ENCODE results near the gene GRB7. TPM values are rescaled to one million over a fixed set of nuclear protein-coding genes. Genes with fewer than 3 reads are reported as not detected.
A peak's percentile ranks its signal among the peaks of the same experiment; 100 is the strongest.
"Not testable (repeated sequence)": the region's sequence is repeated elsewhere in the genome, so short reads cannot be mapped to it uniquely, and the experiment has no call there.

The GRB7 gene
- total RNA-seq, 1 experiment from 2014 or later: 1.5 TPM

DNA sequence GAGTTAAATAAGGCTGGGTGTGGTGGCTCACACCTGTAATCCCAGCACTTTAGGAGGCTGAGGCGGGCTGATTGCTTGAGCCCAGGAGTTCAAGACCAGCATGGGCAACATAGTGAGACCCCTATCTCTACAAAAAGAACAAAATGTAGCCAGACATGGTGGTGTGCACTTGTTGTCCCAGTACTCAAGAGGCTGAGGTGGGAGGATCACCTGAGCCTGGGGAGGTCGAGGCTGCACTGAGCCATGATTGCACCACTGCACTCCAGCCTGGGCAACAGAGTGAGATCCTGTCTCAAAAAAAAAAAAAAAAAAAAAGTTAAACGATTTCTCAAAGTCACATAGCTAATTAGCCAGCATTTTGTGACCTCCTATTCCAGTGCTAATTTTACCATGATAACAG is 26.4 kb downstream of the GRB7 start:
- not testable (repeated sequence) for H3K9me2 ChIP-seq (replicated peaks; ENCODE audit: insufficient read depth, low read length); H2AFZ ChIP-seq (ENCODE audit: low read length); H3K27ac ChIP-seq (ENCODE audit: low read length); H4K20me1 ChIP-seq (ENCODE audit: insufficient read depth, low read depth, low read length); H3K9ac ChIP-seq (ENCODE audit: low read length); H3K27me3 ChIP-seq (ENCODE audit: low read length); H3K9me3 ChIP-seq (ENCODE audit: low read length); H3K4me3 ChIP-seq (ENCODE audit: low read length); H3K4me2 ChIP-seq (ENCODE audit: low read depth, low read length, poor library complexity, severe bottlenecking); DNase-seq
- peaks cover 71% of the 10 kb centered on the region for H3K4me1 ChIP-seq (ENCODE audit: low read length)
- peaks cover 45% of the 10 kb centered on the region for H3K79me2 ChIP-seq (ENCODE audit: low read length)
- peaks cover 66% of the 10 kb centered on the region for H3K36me3 ChIP-seq (ENCODE audit: insufficient read depth, low read length)

DNA sequence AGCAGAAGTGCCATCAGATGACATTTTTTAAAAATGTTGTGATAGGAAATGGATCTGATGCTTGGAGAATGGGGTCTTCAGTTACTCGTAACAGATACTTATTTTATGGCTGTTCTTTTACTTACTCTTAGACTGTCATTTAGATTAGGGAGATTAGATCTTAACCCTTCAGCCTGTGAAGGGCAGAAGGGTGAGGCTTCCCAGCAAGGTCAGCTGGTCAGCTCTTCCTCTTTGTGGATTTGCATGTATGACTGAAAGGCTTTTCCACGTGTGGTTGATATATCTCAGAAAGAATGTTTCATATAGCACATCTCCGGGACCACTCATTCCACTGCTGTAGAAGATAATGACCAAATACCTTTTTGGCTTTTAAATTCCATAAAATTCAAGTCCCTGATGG is 27.4 kb downstream of the GRB7 start:
- no peaks in the 10 kb centered on the region for H3K9me2 ChIP-seq (replicated peaks; ENCODE audit: insufficient read depth, low read length)
- H3K4me3 ChIP-seq (ENCODE audit: low read length): no peak overlapping the region
- peaks cover 72% of the 10 kb centered on the region for H3K36me3 ChIP-seq (ENCODE audit: insufficient read depth, low read length)
- H3K27ac ChIP-seq (ENCODE audit: low read length): peak overlapping the region; percentile 65
- H3K27me3 ChIP-seq (ENCODE audit: low read length): no peaks in the 10 kb centered on the region
- H4K20me1 ChIP-seq (ENCODE audit: insufficient read depth, low read depth, low read length): no peaks in the 10 kb centered on the region
- no peak for DNase-seq
- H3K9ac ChIP-seq (ENCODE audit: low read length): no peak overlapping the region
- H3K9me3 ChIP-seq (ENCODE audit: low read length): no peaks in the 10 kb centered on the region
- H2AFZ ChIP-seq (ENCODE audit: low read length): no peak overlapping the region
- H3K4me2 ChIP-seq (ENCODE audit: low read depth, low read length, poor library complexity, severe bottlenecking): no peak overlapping the region
- peaks cover 72% of the 10 kb centered on the region for H3K4me1 ChIP-seq (ENCODE audit: low read length)
- peaks cover 55% of the 10 kb centered on the region for H3K79me2 ChIP-seq (ENCODE audit: low read length)

DNA sequence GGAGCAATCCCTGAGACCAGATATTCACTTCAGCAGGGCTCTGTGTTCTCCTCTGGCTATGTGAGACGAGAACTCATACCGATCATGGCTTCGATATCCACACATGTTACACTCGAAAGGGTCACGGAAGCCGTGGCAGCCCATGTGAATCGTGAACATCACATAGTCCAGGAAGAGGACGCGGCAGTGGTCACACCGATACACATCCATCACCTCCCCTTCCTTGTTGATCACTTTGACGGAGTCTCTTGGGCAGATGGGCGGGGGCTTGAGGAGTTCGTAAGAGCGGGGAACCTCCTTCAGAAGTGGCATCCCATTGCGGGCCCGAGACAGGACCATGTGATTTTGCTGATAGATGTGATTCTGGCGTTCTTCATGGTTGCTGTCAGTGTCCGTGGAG is 28.0 kb downstream of the GRB7 start:
- H3K36me3 ChIP-seq (ENCODE audit: insufficient read depth, low read length): peaks cover 69% of the 10 kb centered on the region
- H3K9me2 ChIP-seq (replicated peaks; ENCODE audit: insufficient read depth, low read length): no peaks in the 10 kb centered on the region
- H3K27me3 ChIP-seq (ENCODE audit: low read length): no peaks in the 10 kb centered on the region
- H2AFZ ChIP-seq (ENCODE audit: low read length): no peak overlapping the region
- H3K4me3 ChIP-seq (ENCODE audit: low read length): no peak overlapping the region
- H3K9me3 ChIP-seq (ENCODE audit: low read length): no peaks in the 10 kb centered on the region
- peak overlapping the region; percentile 65 for H3K27ac ChIP-seq (ENCODE audit: low read length)
- no peak overlapping the region for H3K9ac ChIP-seq (ENCODE audit: low read length)
- H4K20me1 ChIP-seq (ENCODE audit: insufficient read depth, low read depth, low read length): no peaks in the 10 kb centered on the region
- no peak overlapping the region for H3K4me2 ChIP-seq (ENCODE audit: low read depth, low read length, poor library complexity, severe bottlenecking)
- peaks cover 60% of the 10 kb centered on the region for H3K79me2 ChIP-seq (ENCODE audit: low read length)
- peaks cover 73% of the 10 kb centered on the region for H3K4me1 ChIP-seq (ENCODE audit: low read length)
- no peak for DNase-seq

DNA sequence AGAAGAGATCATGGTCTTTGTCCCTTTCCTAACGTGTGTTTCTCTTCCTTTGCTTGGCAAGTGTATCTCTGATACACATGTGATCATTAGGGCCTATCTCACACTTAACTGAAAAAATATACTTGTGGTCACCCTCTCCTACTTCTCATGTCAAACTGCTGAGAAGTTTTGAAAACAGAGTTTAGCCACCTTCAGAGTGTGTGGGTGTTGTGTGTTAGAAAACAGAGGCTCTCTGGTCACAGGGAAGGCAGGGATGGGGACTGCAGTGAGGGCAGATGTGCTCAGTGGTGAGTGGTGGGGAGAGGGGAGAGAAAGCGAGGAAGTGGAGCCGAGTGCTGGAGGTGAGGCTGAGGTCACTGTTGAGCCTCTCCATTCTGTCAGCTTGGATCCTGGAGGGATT is 29.4 kb downstream of the GRB7 start:
- DNase-seq: no peak
- peaks cover 72% of the 10 kb centered on the region for H3K79me2 ChIP-seq (ENCODE audit: low read length)

DNA sequence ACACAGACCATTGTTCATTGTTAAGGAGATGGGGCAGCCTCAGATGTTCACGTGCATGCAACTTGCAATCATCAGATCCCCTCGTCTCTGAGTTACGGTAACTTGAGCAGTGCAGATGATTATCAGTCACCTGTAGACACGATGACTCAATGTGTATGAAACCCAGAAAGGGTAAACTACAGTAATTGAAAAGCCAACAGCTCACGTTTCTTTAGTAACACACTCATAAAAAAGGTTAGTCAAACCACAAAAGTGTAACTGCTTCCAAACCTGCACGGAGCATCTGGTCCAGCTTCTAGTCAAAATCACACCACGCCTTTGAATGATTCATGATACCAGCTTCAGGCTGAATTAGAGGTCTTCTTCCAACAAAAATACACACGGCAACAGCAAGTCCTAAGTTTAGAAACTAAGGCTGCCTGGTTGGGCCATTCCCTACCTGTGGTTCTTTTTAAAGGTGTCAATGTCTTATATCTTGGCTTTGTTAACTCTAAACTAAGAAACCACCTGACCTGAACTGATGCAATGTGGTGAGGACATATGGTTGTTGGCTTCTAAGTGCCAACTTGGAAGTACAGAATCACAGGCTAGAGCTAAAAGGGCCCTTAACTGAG is 32.3 kb downstream of the GRB7 start:
- Histone ChIP-seq H3K9me2 (replicated peaks; ENCODE audit: insufficient read depth, low read length) (no peaks in the 10 kb centered on the region), H3K27me3 (ENCODE audit: low read length) (no peaks in the 10 kb centered on the region), H3K36me3 (ENCODE audit: insufficient read depth, low read length) (peaks cover 61% of the 10 kb centered on the region), H3K79me2 (ENCODE audit: low read length) (peaks cover 94% of the 10 kb centered on the region), H2AFZ (ENCODE audit: low read length) (no peak overlapping the region), H4K20me1 (ENCODE audit: insufficient read depth, low read depth, low read length) (no peaks in the 10 kb centered on the region), H3K4me1 (ENCODE audit: low read length) (peaks cover 97% of the 10 kb centered on the region), H3K4me3 (ENCODE audit: low read length) (peak overlapping the region; percentile 12; the same call in 1 of the 2 replicates), H3K4me2 (ENCODE audit: low read depth, low read length, poor library complexity, severe bottlenecking) (peak overlapping the region; percentile 65), H3K9me3 (ENCODE audit: low read length) (no peaks in the 10 kb centered on the region), H3K27ac (ENCODE audit: low read length) (peak overlapping the region; percentile 96), H3K9ac (ENCODE audit: low read length) (peak overlapping the region; percentile 57)
- peak; percentile 72 for DNase-seq

More for the DNA sequence above, 29.4 kb downstream of the GRB7 start:
- Histone ChIP-seq H3K27ac (ENCODE audit: low read length) (peak overlapping the region; percentile 96), H3K4me1 (ENCODE audit: low read length) (peaks cover 77% of the 10 kb centered on the region), H3K4me2 (ENCODE audit: low read depth, low read length, poor library complexity, severe bottlenecking) (no peak overlapping the region), H3K9me3 (ENCODE audit: low read length) (no peaks in the 10 kb centered on the region), H3K4me3 (ENCODE audit: low read length) (no peak overlapping the region), H2AFZ (ENCODE audit: low read length) (no peak overlapping the region), H3K9ac (ENCODE audit: low read length) (0 out of 2 replicates have a peak overlapping the region, but pooled peaks have one; percentile 19), H3K27me3 (ENCODE audit: low read length) (no peaks in the 10 kb centered on the region), H3K36me3 (ENCODE audit: insufficient read depth, low read length) (peaks cover 61% of the 10 kb centered on the region), H3K9me2 (replicated peaks; ENCODE audit: insufficient read depth, low read length) (no peaks in the 10 kb centered on the region), H4K20me1 (ENCODE audit: insufficient read depth, low read depth, low read length) (no peaks in the 10 kb centered on the region)

DNA sequence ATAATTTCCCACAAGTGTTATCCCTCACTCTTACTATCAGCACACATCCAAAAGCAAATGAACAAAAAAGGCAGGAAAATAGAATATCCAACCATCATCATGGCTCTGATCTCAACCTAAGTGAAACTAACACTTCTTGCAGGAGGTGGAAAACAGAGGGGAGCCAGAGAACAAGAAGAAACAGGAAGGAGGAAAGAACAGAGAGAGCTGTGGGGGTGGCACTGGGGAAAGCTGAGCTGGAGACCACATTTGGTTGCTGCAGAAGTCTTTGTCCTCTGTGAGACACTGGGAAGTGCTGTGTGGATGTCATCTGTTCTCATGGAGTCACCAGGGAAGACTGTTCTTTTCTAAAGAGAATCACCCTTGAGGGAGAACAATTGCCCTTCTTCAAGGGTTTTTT is 34.7 kb downstream of the GRB7 start:
- Histone ChIP-seq H3K4me1 (ENCODE audit: low read length) (peaks cover 97% of the 10 kb centered on the region), H2AFZ (ENCODE audit: low read length) (no peak overlapping the region), H3K9me2 (replicated peaks; ENCODE audit: insufficient read depth, low read length) (no peaks in the 10 kb centered on the region), H3K27me3 (ENCODE audit: low read length) (no peaks in the 10 kb centered on the region), H3K9ac (ENCODE audit: low read length) (peak overlapping the region; percentile 57), H3K9me3 (ENCODE audit: low read length) (no peaks in the 10 kb centered on the region), H3K79me2 (ENCODE audit: low read length) (peaks cover 92% of the 10 kb centered on the region), H3K4me3 (ENCODE audit: low read length) (peak overlapping the region; percentile 19; the same call in 1 of the 2 replicates), H3K36me3 (ENCODE audit: insufficient read depth, low read length) (peaks cover 51% of the 10 kb centered on the region), H3K27ac (ENCODE audit: low read length) (peak overlapping the region; percentile 96), H4K20me1 (ENCODE audit: insufficient read depth, low read depth, low read length) (no peaks in the 10 kb centered on the region), H3K4me2 (ENCODE audit: low read depth, low read length, poor library complexity, severe bottlenecking) (peak overlapping the region; percentile 65)
- DNase-seq: peak; percentile 58

DNA sequence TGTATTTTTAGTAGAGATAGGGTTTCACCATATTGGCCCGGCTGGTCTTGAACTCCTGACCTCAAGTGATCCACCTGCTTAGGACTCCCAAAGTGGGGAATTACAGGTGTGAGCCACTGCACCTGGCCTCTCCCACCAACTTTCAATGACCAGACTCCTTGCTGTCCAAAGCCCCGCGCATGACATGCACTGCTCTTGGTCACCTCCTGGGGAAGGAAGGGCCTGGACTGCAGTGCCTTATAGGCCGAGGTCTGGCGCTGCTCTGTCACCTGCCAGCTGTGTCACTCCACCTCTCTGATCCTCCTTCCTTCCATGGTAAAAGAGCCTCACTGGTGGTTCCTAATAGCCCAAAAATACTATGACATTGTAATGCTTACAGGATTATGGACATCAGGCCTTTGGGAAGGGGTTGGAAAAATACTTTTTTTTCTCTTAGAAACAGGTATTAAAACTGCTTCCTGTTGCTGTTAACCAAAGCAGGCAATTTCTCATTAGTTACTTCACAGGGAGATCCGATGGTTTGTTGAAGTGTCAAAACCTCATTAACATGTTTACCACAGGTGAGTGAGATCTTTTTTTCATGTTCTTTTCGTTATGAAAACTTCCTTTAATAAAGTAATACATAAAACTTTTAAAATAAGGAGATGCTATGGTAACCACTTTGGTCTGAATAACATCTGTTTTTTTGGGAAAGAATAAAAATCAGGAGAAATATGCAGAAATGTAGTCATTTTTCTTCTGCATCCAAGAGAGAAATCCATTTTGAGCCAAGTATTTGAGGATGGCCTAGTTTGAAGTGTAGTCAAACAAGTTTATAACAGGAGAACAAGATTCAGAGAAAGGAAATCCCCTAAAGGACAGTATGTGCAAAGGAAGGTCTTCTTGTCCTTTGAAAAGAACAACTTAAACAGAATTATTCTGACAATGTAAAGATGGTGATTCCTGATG is 35.5 kb downstream of the GRB7 start:
- H3K4me2 ChIP-seq (ENCODE audit: low read depth, low read length, poor library complexity, severe bottlenecking): peak overlapping the region; percentile 65
- H3K9me2 ChIP-seq (replicated peaks; ENCODE audit: insufficient read depth, low read length): no peaks in the 10 kb centered on the region
- H3K4me3 ChIP-seq (ENCODE audit: low read length): peak overlapping the region; percentile 15; the same call in 1 of the 2 replicates
- H3K9ac ChIP-seq (ENCODE audit: low read length): peak overlapping the region; percentile 57
- no peak overlapping the region for H2AFZ ChIP-seq (ENCODE audit: low read length)
- H3K27me3 ChIP-seq (ENCODE audit: low read length): no peaks in the 10 kb centered on the region
- H3K79me2 ChIP-seq (ENCODE audit: low read length): peaks cover 93% of the 10 kb centered on the region
- H3K36me3 ChIP-seq (ENCODE audit: insufficient read depth, low read length): peaks cover 50% of the 10 kb centered on the region
- peak overlapping the region; percentile 96 for H3K27ac ChIP-seq (ENCODE audit: low read length)
- H4K20me1 ChIP-seq (ENCODE audit: insufficient read depth, low read depth, low read length): no peaks in the 10 kb centered on the region
- H3K4me1 ChIP-seq (ENCODE audit: low read length): peaks cover 100% of the 10 kb centered on the region
- H3K9me3 ChIP-seq (ENCODE audit: low read length): no peaks in the 10 kb centered on the region
- DNase-seq: peak; percentile 49

DNA sequence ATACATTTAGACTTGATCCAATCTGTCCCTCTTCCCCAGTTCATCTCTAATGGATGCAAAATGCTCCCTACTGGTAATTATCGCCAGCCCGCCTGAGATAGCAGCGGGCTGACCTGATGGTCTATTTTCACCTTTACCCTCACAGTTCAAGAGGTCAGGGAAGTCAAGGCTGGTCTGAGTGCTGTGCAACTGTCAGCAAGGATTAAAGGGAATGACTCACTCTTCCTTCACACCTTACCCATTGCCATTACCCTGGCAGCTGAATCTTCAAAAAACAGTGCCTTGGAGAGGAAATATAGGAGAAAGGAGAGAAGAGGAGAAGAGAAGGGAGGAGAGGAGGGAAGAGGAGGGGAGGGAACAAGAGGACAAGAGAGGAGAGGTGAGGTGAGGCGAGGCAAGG is 36.3 kb downstream of the GRB7 start:
- H3K4me2 ChIP-seq (ENCODE audit: low read depth, low read length, poor library complexity, severe bottlenecking): peak overlapping the region; percentile 65
- H3K9ac ChIP-seq (ENCODE audit: low read length): peak overlapping the region; percentile 57

More for the DNA sequence above, 36.3 kb downstream of the GRB7 start:
- no peak overlapping the region for H2AFZ ChIP-seq (ENCODE audit: low read length)
- H3K79me2 ChIP-seq (ENCODE audit: low read length): peaks cover 90% of the 10 kb centered on the region
- H3K4me3 ChIP-seq (ENCODE audit: low read length): peak overlapping the region; percentile 25; the same call in 1 of the 2 replicates
- no peak for DNase-seq
- peaks cover 100% of the 10 kb centered on the region for H3K4me1 ChIP-seq (ENCODE audit: low read length)
- H3K27me3 ChIP-seq (ENCODE audit: low read length): no peaks in the 10 kb centered on the region
- no peaks in the 10 kb centered on the region for H3K9me2 ChIP-seq (replicated peaks; ENCODE audit: insufficient read depth, low read length)
- H4K20me1 ChIP-seq (ENCODE audit: insufficient read depth, low read depth, low read length): no peaks in the 10 kb centered on the region
- H3K36me3 ChIP-seq (ENCODE audit: insufficient read depth, low read length): peaks cover 42% of the 10 kb centered on the region; the same call in 1 of the 2 replicates
- H3K27ac ChIP-seq (ENCODE audit: low read length): peak overlapping the region; percentile 96
- H3K9me3 ChIP-seq (ENCODE audit: low read length): no peaks in the 10 kb centered on the region

Data from Karpas-422 (cell line).